GM12878 (cell line): Measurements from ENCODE around the gene SSPN.

Experiments
- NR2C2 ChIP-seq: IDR thresholded peaks from 2 replicates; pipeline ENCODE4 v1.6.1; 2011; ENCODE audit warnings: borderline replicate concordance, low read depth; ENCODE audit not compliant: control insufficient read depth, insufficient read length
- PAX5 ChIP-seq: IDR thresholded peaks from 2 replicates; pipeline ENCODE4 v1.6.1; 2011; ENCODE audit warnings: low read depth, low read length, borderline replicate concordance
- POLR2A ChIP-seq: IDR thresholded peaks from 2 replicates; pipeline ENCODE4 v1.6.1; 2011; ENCODE audit warnings: low read depth, mild to moderate bottlenecking, low read length
- POLR2AphosphoS5 ChIP-seq: IDR thresholded peaks from 2 replicates; pipeline ENCODE4 v1.6.1; 2011; ENCODE audit warnings: mild to moderate bottlenecking, low read length, inconsistent platforms
- RUNX3 ChIP-seq: IDR thresholded peaks from 2 replicates; pipeline ENCODE4 v1.6.1; 2012; ENCODE audit warnings: low read length, inconsistent platforms
- SP1 ChIP-seq: IDR thresholded peaks from one replicate; pipeline ENCODE4 v1.6.1; 2011; ENCODE audit warnings: low read depth, low read length
- STAT3 ChIP-seq: IDR thresholded peaks from 2 replicates; pipeline ENCODE4 v1.6.1; 2011; ENCODE audit warnings: low read depth, low read length, improper control_type of control experiment
- YY1 ChIP-seq: IDR thresholded peaks from 2 replicates; pipeline ENCODE4 v1.6.1; 2011; ENCODE audit warnings: low read depth, mild to moderate bottlenecking, low read length
- TF ChIP-seq, protein P1 (sequence below), 3 experiments: IDR thresholded peaks in 2 of 3; conservative IDR thresholded peaks in 1 of 3; 2 replicates each; pipeline ENCODE4 v1.5.1; 2011; ENCODE audit warnings: low read depth in 3 of 3, low read length in 3 of 3, mild to moderate bottlenecking in 3 of 3, control low read depth in 2 of 3, moderate library complexity in 2 of 3, inconsistent platforms in 1 of 3, mixed read lengths in 1 of 3; ENCODE audit not compliant: control insufficient read depth in 2 of 3, insufficient read depth in 1 of 3; ENCODE audit errors: extremely low read depth in 1 of 3

DNA sequence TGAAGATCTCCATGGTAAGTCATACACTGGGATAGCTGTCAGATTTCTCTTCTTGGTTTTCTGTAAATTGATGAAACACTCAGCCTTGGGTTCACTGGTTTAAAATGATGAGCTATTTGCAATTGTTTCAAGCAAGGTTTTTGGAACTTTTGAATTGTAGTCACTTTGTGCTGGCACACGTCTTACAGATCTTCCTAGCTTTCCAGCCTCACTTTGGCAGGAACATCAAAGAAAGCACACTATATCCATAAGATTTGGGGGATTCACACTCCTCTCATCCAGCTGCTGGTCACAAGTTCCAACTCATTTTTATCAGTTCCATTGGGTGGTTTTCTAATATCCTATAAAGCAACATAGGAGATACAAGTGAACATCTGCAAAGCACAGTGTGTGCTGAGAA, 16.0 kb downstream of the SSPN start:
- no peak for TF ChIP-seq POLR2AphosphoS5
- no peak for TF ChIP-seq YY1
- no peak for TF ChIP-seq RUNX3
- TF ChIP-seq SP1: no peak
- TF ChIP-seq STAT3: no peak
- TF ChIP-seq, protein P1, sequence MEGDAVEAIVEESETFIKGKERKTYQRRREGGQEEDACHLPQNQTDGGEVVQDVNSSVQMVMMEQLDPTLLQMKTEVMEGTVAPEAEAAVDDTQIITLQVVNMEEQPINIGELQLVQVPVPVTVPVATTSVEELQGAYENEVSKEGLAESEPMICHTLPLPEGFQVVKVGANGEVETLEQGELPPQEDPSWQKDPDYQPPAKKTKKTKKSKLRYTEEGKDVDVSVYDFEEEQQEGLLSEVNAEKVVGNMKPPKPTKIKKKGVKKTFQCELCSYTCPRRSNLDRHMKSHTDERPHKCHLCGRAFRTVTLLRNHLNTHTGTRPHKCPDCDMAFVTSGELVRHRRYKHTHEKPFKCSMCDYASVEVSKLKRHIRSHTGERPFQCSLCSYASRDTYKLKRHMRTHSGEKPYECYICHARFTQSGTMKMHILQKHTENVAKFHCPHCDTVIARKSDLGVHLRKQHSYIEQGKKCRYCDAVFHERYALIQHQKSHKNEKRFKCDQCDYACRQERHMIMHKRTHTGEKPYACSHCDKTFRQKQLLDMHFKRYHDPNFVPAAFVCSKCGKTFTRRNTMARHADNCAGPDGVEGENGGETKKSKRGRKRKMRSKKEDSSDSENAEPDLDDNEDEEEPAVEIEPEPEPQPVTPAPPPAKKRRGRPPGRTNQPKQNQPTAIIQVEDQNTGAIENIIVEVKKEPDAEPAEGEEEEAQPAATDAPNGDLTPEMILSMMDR (IDR thresholded peaks at IDR 0.05 in 2 of 3, conservative IDR thresholded peaks at IDR 0.05 in 1 of 3; ENCODE audit: control insufficient read depth in 2 of 3, extremely low read depth in 1 of 3, insufficient read depth in 1 of 3, low read depth in 3 of 3, low read length in 3 of 3): no peak
- no peak for TF ChIP-seq POLR2A
- TF ChIP-seq NR2C2: no peak
- no peak for TF ChIP-seq PAX5
